GM10248 (cell line): Measurements from ENCODE around the gene PRSS33.

ENCODE experiments used
- CTCF ChIA-PET: fragments of 300-600 bp; sonication (Branson Sonifier 250); formaldehyde crosslinking; extraction: SDS; loops from one replicate; lab custom pipeline; 2021; ENCODE audit warnings: antibody characterized with exemption; lab: Yijun Ruan, JAX
- POLR2A ChIA-PET: fragments of 350-650 bp; sonication (Branson Sonifier 250); formaldehyde crosslinking; extraction: SDS; loops from one replicate; lab custom pipeline; 2020; ENCODE audit warnings: antibody characterized with exemption; lab: Yijun Ruan, JAX
- DNase-seq: peaks from one replicate; pipeline ENCODE4 v3.0.0; 2012; ENCODE audit errors: extremely low spot score
- CTCF ChIP-seq: IDR thresholded peaks from 2 replicates; pipeline ENCODE4 v1.5.1; 2012; ENCODE audit warnings: mild to moderate bottlenecking, low read depth; ENCODE audit errors: extremely low read depth, missing control alignments, control extremely low read depth

Gene PRSS33

GRCh38 chr16:2803545-2804195, 16.3 kb upstream of the PRSS33 start:
- no peak for DNase-seq

GRCh38 chr16:2799859-2800226, 12.5 kb upstream of the PRSS33 start:
- CTCF ChIA-PET, result no interaction called here
- POLR2A ChIA-PET, result no interaction called here
- TF ChIP-seq CTCF, result no peak
- DNase-seq, result no peak

More at GRCh38 chr16:2803545-2804195, 16.3 kb upstream of the PRSS33 start:
- ChIA-PET POLR2A (no interaction called here), CTCF (no interaction called here)
- no peak for TF ChIP-seq CTCF

- ChIA-PET CTCF (no interaction called here), POLR2A (no interaction called here)
- no peak for TF ChIP-seq CTCF
- no peak for DNase-seq
Measured at GRCh38 chr16:2799205-2799858, 12.0 kb upstream of the PRSS33 start.

DNA sequence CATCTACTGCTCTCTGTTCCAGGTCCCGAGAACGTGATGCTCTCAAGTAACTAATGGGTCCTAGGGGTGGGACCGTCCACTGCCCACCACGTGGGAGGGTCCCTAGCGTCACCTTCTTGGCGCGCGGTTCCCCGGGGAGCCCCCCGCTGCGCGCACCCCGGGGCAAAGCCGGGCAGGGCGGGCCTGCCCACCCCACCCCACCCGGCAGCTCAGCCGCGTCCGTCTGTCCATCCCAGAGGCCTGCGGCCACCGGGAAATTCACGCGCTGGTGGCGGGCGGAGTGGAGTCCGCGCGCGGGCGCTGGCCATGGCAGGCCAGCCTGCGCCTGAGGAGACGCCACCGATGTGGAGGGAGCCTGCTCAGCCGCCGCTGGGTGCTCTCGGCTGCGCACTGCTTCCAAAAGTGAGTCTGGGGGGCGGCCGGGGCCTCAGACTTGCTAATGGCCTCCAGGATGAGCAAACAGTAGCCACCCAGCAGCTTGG, 11.4 kb upstream of the PRSS33 start:
- DNase-seq, result no peak
- ChIA-PET POLR2A (no interaction called here), CTCF (interaction anchor here (1.3 kb wide), 1 partner anchor 69 kb away, joined by 4 read pairs; no protein-coding TSS in a partner anchor)
- TF ChIP-seq CTCF, result no peak

- ChIA-PET POLR2A (no interaction called here), CTCF (no interaction called here)
- no peak for DNase-seq
- TF ChIP-seq CTCF, result no peak
Measured at GRCh38 chr16:2795395-2796143, 8.2 kb upstream of the PRSS33 start.

GRCh38 chr16:2792940-2793339, 5.6 kb upstream of the PRSS33 start:
- ChIA-PET CTCF (no interaction called here), POLR2A (no interaction called here)
- no peak for TF ChIP-seq CTCF
- no peak for DNase-seq
